H9 (cell line): ENCODE data around the gene TNFAIP3. TPM values are rescaled to one million over a fixed set of nuclear protein-coding genes. Genes with fewer than 3 reads are reported as not detected.

Source experiments
- DNase-seq: peaks from one replicate; pipeline ENCODE4 v3.0.0-alpha.2; 2017
- H2AFZ ChIP-seq: one replicate; pipeline ENCODE4 v1.6.1; 2013; ENCODE audit warnings: mild to moderate bottlenecking, low read length, control low read depth, moderate library complexity
- H2AK5ac ChIP-seq: 2 replicates; pipeline ENCODE4 v1.6.1; 2013; ENCODE audit warnings: low read length, control low read depth, mixed read lengths; ENCODE audit not compliant: insufficient read length
- H2BK120ac ChIP-seq: one replicate; pipeline ENCODE4 v1.6.1; 2013; ENCODE audit warnings: low read depth, mild to moderate bottlenecking, low read length, control low read depth, inconsistent platforms; ENCODE audit not compliant: poor library complexity, severe bottlenecking
- H2BK12ac ChIP-seq: 2 replicates; pipeline ENCODE4 v1.6.1; 2013; ENCODE audit warnings: low read length, control low read depth, mixed read lengths, low read depth; ENCODE audit not compliant: insufficient read length
- H2BK15ac ChIP-seq: 2 replicates; pipeline ENCODE4 v1.6.1; 2013; ENCODE audit warnings: low read depth, low read length, control low read depth
- H2BK20ac ChIP-seq: one replicate; pipeline ENCODE4 v1.6.1; 2013; ENCODE audit warnings: low read depth, mild to moderate bottlenecking, low read length, control low read depth, inconsistent platforms; ENCODE audit not compliant: poor library complexity, severe bottlenecking
- H2BK5ac ChIP-seq: 2 replicates; pipeline ENCODE4 v1.6.1; 2013; ENCODE audit warnings: low read length, control low read depth, mixed read lengths; ENCODE audit not compliant: insufficient read length
- H3K14ac ChIP-seq: 2 replicates; pipeline ENCODE4 v1.6.1; 2013; ENCODE audit warnings: low read length, control low read depth; ENCODE audit not compliant: insufficient read depth
- H3K18ac ChIP-seq: 2 replicates; pipeline ENCODE4 v1.6.1; 2013; ENCODE audit warnings: low read depth, mild to moderate bottlenecking, mixed read lengths, low read length, control low read depth; ENCODE audit not compliant: insufficient read length
- H3K23ac ChIP-seq: 2 replicates; pipeline ENCODE4 v1.6.1; 2013; ENCODE audit warnings: low read length, control low read depth, mixed read lengths, low read depth; ENCODE audit not compliant: insufficient read length
- H3K23me2 ChIP-seq: 2 replicates; pipeline ENCODE4 v1.6.1; 2013; ENCODE audit warnings: low read depth, mild to moderate bottlenecking, mixed read lengths, low read length, control low read depth; ENCODE audit not compliant: insufficient read length, poor library complexity, severe bottlenecking
- H3K27ac ChIP-seq: 2 replicates; pipeline ENCODE4 v1.5.1; 2013; ENCODE audit warnings: low read length, control low read depth, mixed read lengths, low read depth; ENCODE audit not compliant: insufficient read length
- H3K27me3 ChIP-seq: 2 replicates; pipeline ENCODE4 v1.6.1; 2013; ENCODE audit warnings: low read length, control low read depth, inconsistent platforms; ENCODE audit not compliant: insufficient read depth
- H3K4ac ChIP-seq: 2 replicates; pipeline ENCODE4 v1.6.1; 2013; ENCODE audit warnings: low read depth, mild to moderate bottlenecking, control low read depth, inconsistent platforms, low read length, moderate library complexity
- H3K4me1 ChIP-seq: 2 replicates; pipeline ENCODE4 v1.6.1; 2013; ENCODE audit warnings: low read length, control low read depth, inconsistent platforms; ENCODE audit not compliant: insufficient read depth
- H3K4me2 ChIP-seq: 2 replicates; pipeline ENCODE4 v1.6.1; 2013; ENCODE audit warnings: low read length, control low read depth, mixed read lengths; ENCODE audit not compliant: insufficient read length, insufficient read depth
- H3K56ac ChIP-seq: 2 replicates; pipeline ENCODE4 v1.6.1; 2013; ENCODE audit warnings: low read depth, mild to moderate bottlenecking, mixed read lengths, low read length, control low read depth; ENCODE audit not compliant: insufficient read length
- H3K79me1 ChIP-seq: 2 replicates; pipeline ENCODE4 v1.6.1; 2013; ENCODE audit warnings: low read depth, mild to moderate bottlenecking, moderate library complexity, low read length, control low read depth, inconsistent platforms; ENCODE audit not compliant: insufficient read depth, poor library complexity, severe bottlenecking
- H3K79me2 ChIP-seq: 2 replicates; pipeline ENCODE4 v1.6.1; 2013; ENCODE audit warnings: low read length, control low read depth, inconsistent platforms; ENCODE audit not compliant: insufficient read depth
- H3K9ac ChIP-seq: 2 replicates; pipeline ENCODE4 v1.6.1; 2013; ENCODE audit warnings: low read length, control low read depth, mixed read lengths; ENCODE audit not compliant: insufficient read length; ENCODE audit errors: extremely low read depth
- H3K9me3 ChIP-seq: one replicate; pipeline ENCODE4 v1.6.1; 2013; ENCODE audit warnings: low read depth, low read length, inconsistent platforms; ENCODE audit not compliant: control insufficient read depth
- H3T11ph ChIP-seq: one replicate; pipeline ENCODE4 v1.6.1; 2013; ENCODE audit warnings: mild to moderate bottlenecking, low read length, control low read depth, inconsistent platforms
- H4K20me1 ChIP-seq: one replicate; pipeline ENCODE4 v1.6.1; 2013; ENCODE audit not compliant: control insufficient read depth, insufficient read length, insufficient read depth
- H4K5ac ChIP-seq: 2 replicates; pipeline ENCODE4 v1.6.1; 2013; ENCODE audit warnings: low read depth, mild to moderate bottlenecking, mixed read lengths, low read length, control low read depth; ENCODE audit not compliant: insufficient read length
- H4K8ac ChIP-seq: replicated peaks from 2 replicates; pipeline ENCODE4 v1.6.1; 2013; ENCODE audit warnings: low read length, control low read depth, mixed read lengths, low read depth; ENCODE audit not compliant: insufficient read length
- H4K91ac ChIP-seq: 2 replicates; pipeline ENCODE4 v1.6.1; 2013; ENCODE audit warnings: low read depth, mild to moderate bottlenecking, moderate library complexity, mixed read lengths, low read length, control low read depth; ENCODE audit not compliant: insufficient read length
- H3K27ac Mint-ChIP-seq, 3 experiments: 2 replicates in 2 of 3; 3 replicates in 1 of 3; pipeline ENCODE4 v1.8.0; 2020 to 2021; ENCODE audit warnings: mixed read lengths in 3 of 3, mild to moderate bottlenecking in 1 of 3, moderate library complexity in 1 of 3
- H3K27me3 Mint-ChIP-seq: 2 replicates; pipeline ENCODE4 v1.8.0; 2021; ENCODE audit warnings: low read depth, mild to moderate bottlenecking, moderate library complexity, mixed read lengths
- H3K36me3 Mint-ChIP-seq, 3 experiments: 2 replicates in 2 of 3; 3 replicates in 1 of 3; pipeline ENCODE4 v1.8.0; 2020 to 2021; ENCODE audit warnings: low read depth in 3 of 3, mixed read lengths in 3 of 3; ENCODE audit not compliant: insufficient read depth in 1 of 3
- H3K4me1 Mint-ChIP-seq, 2 experiments: 2 replicates each; pipeline ENCODE4 v1.8.0; 2020; ENCODE audit warnings: mixed read lengths in 2 of 2
- H3K4me3 Mint-ChIP-seq, 2 experiments: 2 replicates in 1 of 2; 3 replicates in 1 of 2; pipeline ENCODE4 v1.8.0; 2020 to 2021; ENCODE audit warnings: mild to moderate bottlenecking in 2 of 2, mixed read lengths in 2 of 2, moderate library complexity in 1 of 2
- H3K9me3 Mint-ChIP-seq, 2 experiments: 2 replicates in 1 of 2; 3 replicates in 1 of 2; pipeline ENCODE4 v1.8.0; 2020; ENCODE audit warnings: mild to moderate bottlenecking in 2 of 2, mixed read lengths in 2 of 2, moderate library complexity in 1 of 2
- WGBS: extraction: QIAGEN DNeasy Blood & Tissue Kit; methylation state at CpG from one replicate; pipeline ENCODE4 v1.1.7; 2013; ENCODE audit warnings: missing lambda C conversion rate, low lambda C conversion rate, mixed read lengths; ENCODE audit not compliant: insufficient read length; ENCODE audit errors: extremely low coverage; 5-methylcytosine and 5-hydroxymethylcytosine counted together
- total RNA-seq: library from RNA; stranded (reverse); gene quantifications from 2 replicates; pipeline ENCODE4 v1.2.1, GENCODE V29; 2021
- TF ChIP-seq, protein P1 (sequence below): fragments of 200-600 bp; sonication (generic); conservative IDR thresholded peaks from 3 replicates; pipeline ENCODE4 v1.8.0; 2021; ENCODE audit warnings: antibody characterized with exemption, mild to moderate bottlenecking

TNFAIP3 gene
- total RNA-seq, 1 experiment from 2014 or later = 3.7 TPM

DNA sequence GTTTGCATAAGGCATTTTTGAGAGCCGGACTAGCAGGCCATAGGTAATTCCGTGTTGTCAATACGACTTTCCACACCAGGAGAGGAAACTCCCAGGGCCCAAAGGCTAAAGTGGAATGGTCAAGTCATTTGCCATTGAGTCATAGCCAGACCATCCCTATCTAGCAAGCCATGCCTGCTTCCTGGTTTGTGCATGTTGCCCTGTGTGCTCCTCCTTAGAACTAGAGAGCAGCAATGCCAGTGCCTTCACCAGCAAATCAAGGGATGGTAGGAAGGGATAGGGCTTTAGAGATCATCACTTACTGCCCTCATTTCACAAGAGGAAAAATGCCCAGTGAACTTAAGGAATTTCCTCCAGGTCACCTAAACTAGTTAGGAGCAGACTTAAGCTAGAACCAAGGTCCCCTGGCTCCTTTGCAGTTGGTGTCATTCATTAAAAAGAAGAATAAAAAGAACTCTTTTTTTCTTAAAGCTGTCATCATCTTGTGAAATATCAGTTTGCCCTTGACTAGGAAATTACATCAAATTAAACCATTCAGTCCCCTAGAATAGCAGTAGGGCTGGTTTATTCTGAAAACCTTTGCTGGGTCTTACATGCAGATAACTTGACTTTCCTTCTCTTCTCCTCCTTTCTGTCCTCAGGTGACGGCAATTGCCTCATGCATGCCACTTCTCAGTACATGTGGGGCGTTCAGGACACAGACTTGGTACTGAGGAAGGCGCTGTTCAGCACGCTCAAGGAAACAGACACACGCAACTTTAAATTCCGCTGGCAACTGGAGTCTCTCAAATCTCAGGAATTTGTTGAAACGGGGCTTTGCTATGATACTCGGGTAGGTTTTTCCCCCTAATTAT, 7.4 kb downstream of the TNFAIP3 start:
- no peaks in the 10 kb centered on the region for H3K79me1 ChIP-seq
- no peak overlapping the region for H4K91ac ChIP-seq
- H4K5ac ChIP-seq = no peak overlapping the region
- no peaks in the 10 kb centered on the region for H4K20me1 ChIP-seq
- no peak overlapping the region for H2BK5ac ChIP-seq
- H3K79me2 ChIP-seq = no peaks in the 10 kb centered on the region
- Mint-ChIP-seq H3K27ac (no peak overlapping the region), H3K4me3 (no peak overlapping the region), H3K36me3 (peaks cover 0 to 23% (median 0%) of the 10 kb centered on the region in 3 experiments; a peak in 2 of 7 replicates), H3K9me3 (no peaks in the 10 kb centered on the region), H3K4me1 (peaks cover 15 to 18% of the 10 kb centered on the region in 2 experiments), H3K27me3 (peaks cover 5% of the 10 kb centered on the region; the same call in 1 of the 2 replicates)
- H2BK12ac ChIP-seq = no peak overlapping the region
- H3K18ac ChIP-seq = no peak overlapping the region
- no peak overlapping the region for H3K56ac ChIP-seq
- H4K8ac ChIP-seq = no peak overlapping the region
- H2BK120ac ChIP-seq = no peak overlapping the region
- H2AK5ac ChIP-seq = no peak overlapping the region
- no peak overlapping the region for H3K27ac ChIP-seq
- H3K23me2 ChIP-seq = no peaks in the 10 kb centered on the region
- no peak for DNase-seq
- no peak overlapping the region for H3K4ac ChIP-seq
- no peak overlapping the region for H3K23ac ChIP-seq
- no peaks in the 10 kb centered on the region for H3K9me3 ChIP-seq
- H3K27me3 ChIP-seq = no peaks in the 10 kb centered on the region
- H3K4me2 ChIP-seq = no peak overlapping the region
- TF ChIP-seq, protein P1, sequence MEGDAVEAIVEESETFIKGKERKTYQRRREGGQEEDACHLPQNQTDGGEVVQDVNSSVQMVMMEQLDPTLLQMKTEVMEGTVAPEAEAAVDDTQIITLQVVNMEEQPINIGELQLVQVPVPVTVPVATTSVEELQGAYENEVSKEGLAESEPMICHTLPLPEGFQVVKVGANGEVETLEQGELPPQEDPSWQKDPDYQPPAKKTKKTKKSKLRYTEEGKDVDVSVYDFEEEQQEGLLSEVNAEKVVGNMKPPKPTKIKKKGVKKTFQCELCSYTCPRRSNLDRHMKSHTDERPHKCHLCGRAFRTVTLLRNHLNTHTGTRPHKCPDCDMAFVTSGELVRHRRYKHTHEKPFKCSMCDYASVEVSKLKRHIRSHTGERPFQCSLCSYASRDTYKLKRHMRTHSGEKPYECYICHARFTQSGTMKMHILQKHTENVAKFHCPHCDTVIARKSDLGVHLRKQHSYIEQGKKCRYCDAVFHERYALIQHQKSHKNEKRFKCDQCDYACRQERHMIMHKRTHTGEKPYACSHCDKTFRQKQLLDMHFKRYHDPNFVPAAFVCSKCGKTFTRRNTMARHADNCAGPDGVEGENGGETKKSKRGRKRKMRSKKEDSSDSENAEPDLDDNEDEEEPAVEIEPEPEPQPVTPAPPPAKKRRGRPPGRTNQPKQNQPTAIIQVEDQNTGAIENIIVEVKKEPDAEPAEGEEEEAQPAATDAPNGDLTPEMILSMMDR = no peak
- no peak overlapping the region for H3K14ac ChIP-seq
- H2BK15ac ChIP-seq = no peak overlapping the region
- H2BK20ac ChIP-seq = no peak overlapping the region
- H2AFZ ChIP-seq = no peak overlapping the region
- no peak overlapping the region for H3T11ph ChIP-seq
- H3K9ac ChIP-seq = no peak overlapping the region
- no CpG with 5 or more reads among the region's 11 CpGs for WGBS
- no peaks in the 10 kb centered on the region; the same call in 1 of the 2 replicates for H3K4me1 ChIP-seq
